KMS-11 (cell line): ENCODE results near the gene NADSYN1.

Experiments
- H2AFZ ChIP-seq: fragments of 200-600 bp; sonication (generic); 2 replicates; pipeline ENCODE4 v1.6.1; 2016; ENCODE audit warnings: antibody characterized with exemption, mixed run types, low read depth
- H3K27ac ChIP-seq: fragments of 200-600 bp; sonication (generic); 2 replicates; pipeline ENCODE4 v1.6.1; 2016; ENCODE audit warnings: mild to moderate bottlenecking, mixed run types
- H3K27me3 ChIP-seq: fragments of 200-600 bp; sonication (generic); 2 replicates; pipeline ENCODE4 v1.6.1; 2017; ENCODE audit warnings: mild to moderate bottlenecking, low read depth, mixed run types, moderate library complexity; ENCODE audit not compliant: insufficient read depth
- H3K36me3 ChIP-seq: fragments of 200-600 bp; sonication (generic); 2 replicates; pipeline ENCODE4 v1.6.1; 2017; ENCODE audit warnings: mild to moderate bottlenecking, mixed run types; ENCODE audit not compliant: insufficient read depth
- H3K4me1 ChIP-seq: fragments of 200-600 bp; sonication (generic); 2 replicates; pipeline ENCODE4 v1.6.1; 2016; ENCODE audit warnings: mild to moderate bottlenecking, low read depth, mixed run types; ENCODE audit not compliant: poor library complexity, severe bottlenecking
- H3K4me2 ChIP-seq: fragments of 200-600 bp; sonication (generic); 2 replicates; pipeline ENCODE4 v1.7.0; 2016; ENCODE audit warnings: mild to moderate bottlenecking, mixed run types
- H3K4me3 ChIP-seq: fragments of 200-600 bp; sonication (generic); IDR thresholded peaks from 2 replicates; pipeline ENCODE4 v1.6.1; 2017; ENCODE audit warnings: low read depth, low read length, mixed read lengths; ENCODE audit not compliant: insufficient read depth
- H3K79me2 ChIP-seq: fragments of 200-600 bp; sonication (generic); 2 replicates; pipeline ENCODE4 v1.6.1; 2016; ENCODE audit warnings: low read depth, mixed run types; ENCODE audit not compliant: insufficient read depth
- H3K9ac ChIP-seq: fragments of 200-600 bp; sonication (generic); 2 replicates; pipeline ENCODE4 v1.6.1; 2016; ENCODE audit warnings: mild to moderate bottlenecking, mixed run types
- H4K20me1 ChIP-seq: fragments of 200-600 bp; sonication (generic); 2 replicates; pipeline ENCODE4 v1.6.1; 2016; ENCODE audit warnings: mild to moderate bottlenecking, mixed run types; ENCODE audit not compliant: insufficient read depth
- TF ChIP-seq, protein P1 (sequence below): fragments of 200-600 bp; sonication (generic); conservative IDR thresholded peaks from 2 replicates; pipeline ENCODE4 v1.6.1; 2017; ENCODE audit warnings: low read depth, mild to moderate bottlenecking, antibody characterized with exemption, low read length, moderate library complexity, mixed read lengths

The NADSYN1 gene

DNA sequence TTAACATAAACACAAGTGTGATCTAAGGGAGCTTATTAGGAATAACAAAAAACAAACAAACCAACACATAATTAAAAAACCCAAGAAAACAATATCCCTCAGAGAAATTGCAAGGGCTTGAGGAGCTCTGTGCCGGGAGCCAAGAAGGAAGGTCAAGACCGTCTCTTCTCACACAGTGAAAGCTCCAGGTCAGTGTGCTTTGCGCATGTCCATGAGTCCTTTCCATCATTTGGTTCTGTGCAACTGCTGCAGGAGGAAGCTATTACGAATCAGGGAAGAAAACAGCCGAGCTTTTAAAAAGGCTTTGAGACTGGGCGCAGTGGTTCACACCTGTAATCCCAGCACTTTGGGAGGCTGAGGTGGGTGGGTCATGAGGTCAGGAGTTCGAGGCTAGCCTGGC is 89.4 kb downstream of the NADSYN1 start:
- no peak overlapping the region for H3K9ac ChIP-seq
- H3K79me2 ChIP-seq, result no peaks in the 10 kb centered on the region
- H3K27me3 ChIP-seq, result no peaks in the 10 kb centered on the region
- TF ChIP-seq, protein P1, sequence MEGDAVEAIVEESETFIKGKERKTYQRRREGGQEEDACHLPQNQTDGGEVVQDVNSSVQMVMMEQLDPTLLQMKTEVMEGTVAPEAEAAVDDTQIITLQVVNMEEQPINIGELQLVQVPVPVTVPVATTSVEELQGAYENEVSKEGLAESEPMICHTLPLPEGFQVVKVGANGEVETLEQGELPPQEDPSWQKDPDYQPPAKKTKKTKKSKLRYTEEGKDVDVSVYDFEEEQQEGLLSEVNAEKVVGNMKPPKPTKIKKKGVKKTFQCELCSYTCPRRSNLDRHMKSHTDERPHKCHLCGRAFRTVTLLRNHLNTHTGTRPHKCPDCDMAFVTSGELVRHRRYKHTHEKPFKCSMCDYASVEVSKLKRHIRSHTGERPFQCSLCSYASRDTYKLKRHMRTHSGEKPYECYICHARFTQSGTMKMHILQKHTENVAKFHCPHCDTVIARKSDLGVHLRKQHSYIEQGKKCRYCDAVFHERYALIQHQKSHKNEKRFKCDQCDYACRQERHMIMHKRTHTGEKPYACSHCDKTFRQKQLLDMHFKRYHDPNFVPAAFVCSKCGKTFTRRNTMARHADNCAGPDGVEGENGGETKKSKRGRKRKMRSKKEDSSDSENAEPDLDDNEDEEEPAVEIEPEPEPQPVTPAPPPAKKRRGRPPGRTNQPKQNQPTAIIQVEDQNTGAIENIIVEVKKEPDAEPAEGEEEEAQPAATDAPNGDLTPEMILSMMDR, result no peak
- H4K20me1 ChIP-seq, result no peaks in the 10 kb centered on the region
- H3K4me2 ChIP-seq, result no peak overlapping the region
- no peak overlapping the region for H2AFZ ChIP-seq
- H3K4me3 ChIP-seq, result no peak overlapping the region
- peaks cover 4% of the 10 kb centered on the region for H3K4me1 ChIP-seq
- no peaks in the 10 kb centered on the region for H3K36me3 ChIP-seq
- no peak overlapping the region for H3K27ac ChIP-seq

DNA sequence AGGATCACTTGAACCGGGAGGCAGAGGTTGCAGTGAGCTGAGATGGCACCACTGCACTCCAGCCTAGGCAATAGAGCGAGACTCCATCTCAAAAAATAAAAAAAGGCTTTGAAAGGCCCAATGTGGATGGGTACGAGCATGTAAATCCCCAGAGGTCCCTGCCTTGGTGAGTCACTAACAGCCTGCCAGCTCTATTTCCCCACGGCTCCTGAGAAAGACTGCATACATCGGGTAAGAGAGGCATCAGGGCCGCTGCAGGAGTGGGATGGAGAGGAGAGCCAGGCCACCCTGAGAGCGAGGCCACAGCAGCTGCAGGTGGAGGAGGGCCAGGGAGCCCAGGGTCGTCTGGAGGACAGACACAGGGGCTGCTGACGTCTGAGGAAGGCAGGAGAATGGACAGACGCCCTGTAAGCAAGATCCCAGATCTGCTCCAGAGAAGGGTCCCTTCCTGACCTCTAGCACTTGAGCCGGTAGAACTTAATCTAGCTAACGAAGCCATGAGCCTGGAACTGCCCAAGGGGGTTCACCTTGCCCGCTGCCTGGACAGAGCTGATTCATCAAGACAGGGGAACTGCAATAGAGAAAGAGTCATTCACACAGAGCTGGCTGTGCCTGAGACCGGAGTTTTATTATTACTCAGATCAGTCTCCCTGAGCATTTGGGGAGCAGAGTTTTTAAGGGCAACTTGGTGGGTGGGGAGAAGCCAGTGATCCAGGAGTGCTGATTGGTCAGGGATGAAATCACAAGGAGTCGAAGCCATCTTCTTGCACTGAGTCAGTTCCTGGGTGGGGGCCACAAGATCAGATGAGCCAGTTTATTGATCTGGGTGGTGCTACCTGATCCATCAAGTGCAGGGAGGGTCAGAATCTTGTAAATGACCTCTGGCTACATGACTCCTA is 90.1 kb downstream of the NADSYN1 start:
- Histone ChIP-seq H3K27me3 (no peaks in the 10 kb centered on the region), H3K9ac (no peak overlapping the region), H4K20me1 (no peaks in the 10 kb centered on the region), H3K4me3 (no peak overlapping the region), H3K27ac (no peak overlapping the region), H3K4me1 (peaks cover 4% of the 10 kb centered on the region), H3K36me3 (no peaks in the 10 kb centered on the region), H2AFZ (no peak overlapping the region), H3K79me2 (no peaks in the 10 kb centered on the region), H3K4me2 (no peak overlapping the region)
- TF ChIP-seq, protein P1, result no peak

DNA sequence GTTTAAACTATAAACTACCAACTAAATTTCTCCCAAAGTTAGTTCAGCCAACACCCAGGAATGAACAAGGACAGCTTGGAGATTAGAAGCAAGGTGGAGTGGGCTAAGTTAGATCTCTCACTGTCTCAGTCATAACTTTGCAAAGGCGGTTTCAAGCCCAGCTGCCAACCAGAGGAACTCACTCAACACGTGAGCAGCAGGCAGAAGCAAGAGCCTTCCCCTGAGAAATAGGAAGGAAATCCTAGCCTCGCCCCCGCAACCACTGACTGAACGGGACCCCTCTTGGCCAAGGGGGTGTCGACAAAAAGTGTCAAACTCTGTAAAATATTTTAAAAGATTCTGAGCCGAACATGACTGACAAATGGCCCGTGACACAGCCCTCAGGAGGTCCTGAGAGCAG is 90.9 kb downstream of the NADSYN1 start:
- Histone ChIP-seq H3K27me3 (no peaks in the 10 kb centered on the region), H2AFZ (no peak overlapping the region), H4K20me1 (no peaks in the 10 kb centered on the region), H3K27ac (no peak overlapping the region), H3K4me3 (no peak overlapping the region), H3K4me1 (peaks cover 4% of the 10 kb centered on the region), H3K36me3 (no peaks in the 10 kb centered on the region), H3K79me2 (no peaks in the 10 kb centered on the region), H3K9ac (no peak overlapping the region), H3K4me2 (no peak overlapping the region)
- TF ChIP-seq, protein P1, result no peak

DNA sequence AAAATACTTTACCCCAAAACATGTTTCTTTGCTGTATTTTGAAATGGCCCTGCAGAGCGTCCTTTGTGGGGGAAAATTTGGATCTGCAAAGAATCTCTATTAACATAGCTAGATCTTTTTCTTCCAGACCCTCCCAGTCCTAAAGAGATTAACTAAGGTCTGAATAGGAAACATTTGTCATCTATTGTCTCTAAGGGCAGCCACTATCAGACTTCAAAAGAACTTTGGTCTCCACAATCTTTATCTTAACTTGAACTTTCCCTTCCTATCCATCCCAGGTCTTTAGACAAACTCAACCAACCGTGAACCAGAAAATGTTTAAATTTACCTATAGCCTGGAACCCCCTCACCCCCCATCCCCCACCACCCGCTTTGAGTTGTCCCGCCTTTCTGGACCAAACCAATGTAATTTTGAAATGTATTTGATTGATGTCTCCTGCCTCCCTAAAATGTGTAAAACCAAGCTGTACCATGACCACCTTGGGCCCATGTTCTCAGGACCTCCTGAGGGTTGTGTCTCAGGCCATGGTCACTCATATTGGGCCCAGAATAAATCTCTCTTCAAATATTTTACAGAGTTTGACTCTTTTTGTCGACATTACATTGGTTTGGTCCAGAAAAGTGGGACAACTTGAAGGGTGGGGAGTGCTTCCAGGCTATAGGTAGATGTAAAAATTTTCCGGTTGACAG is 91.7 kb downstream of the NADSYN1 start:
- no peak overlapping the region for H3K4me2 ChIP-seq
- no peak overlapping the region for H3K4me3 ChIP-seq
- no peaks in the 10 kb centered on the region for H3K27me3 ChIP-seq

More for the DNA sequence above, 91.7 kb downstream of the NADSYN1 start:
- no peak overlapping the region for H3K9ac ChIP-seq
- no peak overlapping the region for H3K27ac ChIP-seq
- H3K36me3 ChIP-seq, result no peaks in the 10 kb centered on the region
- no peaks in the 10 kb centered on the region for H4K20me1 ChIP-seq
- no peak overlapping the region for H2AFZ ChIP-seq
- TF ChIP-seq, protein P1, result no peak
- H3K79me2 ChIP-seq, result no peaks in the 10 kb centered on the region
- peaks cover 4% of the 10 kb centered on the region for H3K4me1 ChIP-seq
